Measurements from ENCODE around the gene GBGT1.

Gene GBGT1

GRCh38 chr9:133141833-133142595 lies 21.7 kb downstream of the GBGT1 start:
- peak; percentile 89 for DNase-seq

GRCh38 chr9:133140606-133141005 lies 23.1 kb downstream of the GBGT1 start:
- no peak for DNase-seq

- DNase-seq: no peak
Observed at GRCh38 chr9:133140174-133140505, 23.6 kb downstream of the GBGT1 start.

- no peak for DNase-seq
Observed at GRCh38 chr9:133139246-133140173, 24.2 kb downstream of the GBGT1 start.

- DNase-seq: no peak
Observed at GRCh38 chr9:133137451-133138231, 26.1 kb downstream of the GBGT1 start.

GRCh38 chr9:133135146-133135745 lies 28.5 kb downstream of the GBGT1 start:
- DNase-seq: peak; percentile 78

- no peak for DNase-seq
Observed at GRCh38 chr9:133134388-133135145, 29.1 kb downstream of the GBGT1 start.

- DNase-seq: peak; percentile 91
Observed at GRCh38 chr9:133133681-133134387, 29.9 kb downstream of the GBGT1 start.

- DNase-seq: no peak
Observed at GRCh38 chr9:133132174-133132573, 31.5 kb downstream of the GBGT1 start.

- DNase-seq: no peak
Observed at GRCh38 chr9:133131506-133131905, 32.2 kb downstream of the GBGT1 start.

GRCh38 chr9:133130685-133131244 lies 32.9 kb downstream of the GBGT1 start:
- peak; percentile 78 for DNase-seq

- DNase-seq: no peak
Observed at GRCh38 chr9:133129001-133129795, 34.5 kb downstream of the GBGT1 start.

- no peak for DNase-seq
Observed at GRCh38 chr9:133128152-133128551, 35.6 kb downstream of the GBGT1 start.

- peak; percentile 60 for DNase-seq
Observed at GRCh38 chr9:133127340-133127981, 36.3 kb downstream of the GBGT1 start.

- no peak for DNase-seq
Observed at GRCh38 chr9:133126697-133127339, 36.9 kb downstream of the GBGT1 start.

- DNase-seq: peak; percentile 43
Observed at GRCh38 chr9:133125941-133126696, 37.6 kb downstream of the GBGT1 start.

GRCh38 chr9:133124907-133125275 lies 38.8 kb downstream of the GBGT1 start:
- DNase-seq: no peak

All from CD4-positive, alpha-beta T cell treated with Interleukin-6 for 4 hours (primary cell).